SH-SY5Y (cell line): ENCODE results near the gene FIZ1.

Experiments
- GATA2 ChIP-seq: IDR thresholded peaks from 2 replicates; pipeline ENCODE4 v1.6.1; 2011; ENCODE audit warnings: mild to moderate bottlenecking, low read depth, low read length
- GATA3 ChIP-seq: IDR thresholded peaks from 2 replicates; pipeline ENCODE4 v1.6.1; 2011; ENCODE audit warnings: low read depth, mild to moderate bottlenecking, low read length, moderate library complexity

GRCh38 chr19:55597501-55597921 lies 1.8 kb downstream of the FIZ1 start:
- no peak for TF ChIP-seq GATA2
- TF ChIP-seq GATA3 = no peak
